ENCODE results near the gene HDAC11.
"Not testable (repeated sequence)": the region's sequence is repeated elsewhere in the genome, so short reads cannot be mapped to it uniquely, and the experiment has no call there.

Gene HDAC11

DNA sequence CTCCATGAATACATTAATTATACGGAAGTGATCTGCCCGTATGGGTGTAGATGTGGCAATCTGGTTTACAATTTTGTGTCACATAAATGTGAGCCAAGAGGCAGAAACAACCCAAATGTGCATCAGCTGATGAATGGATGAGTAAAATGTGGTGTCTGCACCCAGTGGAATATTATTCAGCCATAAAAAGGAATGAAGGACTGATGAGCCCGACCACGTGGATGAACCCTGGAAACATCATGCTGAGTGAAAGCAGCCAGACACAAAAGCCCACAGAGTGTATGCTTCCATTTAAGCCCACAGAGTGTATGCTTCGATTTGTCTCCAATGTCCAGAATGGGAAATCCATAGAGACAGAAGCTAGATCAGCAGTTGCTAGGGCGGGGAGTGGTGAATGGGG, 41.2 kb downstream of the HDAC11 start:
- Histone ChIP-seq H3K9me3 (ENCODE audit: low read depth, low read length) (no peaks in the 10 kb centered on the region), H3K9ac (ENCODE audit: insufficient read length) (no peak overlapping the region), H3K36me3 (ENCODE audit: insufficient read depth, low read length) (no peaks in the 10 kb centered on the region), H3K27ac (no peak overlapping the region), H3K4me3 (no peak overlapping the region)
- DNase-seq (ENCODE audit: low read depth, low spot score): no peak
- no peak for TF ChIP-seq EZH2 (IDR thresholded peaks at IDR 0.05)
- no peak for TF ChIP-seq POLR2AphosphoS5 (IDR thresholded peaks at IDR 0.05; ENCODE audit: borderline replicate concordance, low read depth, low read length)
- no peak for TF ChIP-seq FOXP2 (optimal IDR thresholded peaks at IDR 0.05; ENCODE audit: control extremely low read depth, extremely low read length, insufficient read depth)

DNA sequence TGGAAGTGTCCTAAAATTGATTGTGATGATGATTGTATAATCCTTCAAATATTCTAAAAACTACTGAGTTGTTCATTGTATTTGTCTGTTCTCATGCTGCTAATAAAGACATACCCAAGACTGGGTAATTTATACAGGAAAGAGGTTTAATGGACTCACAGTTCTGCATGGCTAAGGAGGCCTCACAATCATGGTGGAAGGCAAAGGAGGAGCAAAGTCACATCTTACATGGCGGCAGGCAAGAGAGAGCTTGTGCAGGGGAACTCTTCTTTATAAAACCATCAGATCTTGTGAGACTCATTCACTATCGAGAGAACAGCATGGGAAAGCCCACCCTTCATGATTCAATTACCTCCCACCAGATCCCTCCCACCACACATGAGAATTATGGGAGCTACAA, 41.6 kb downstream of the HDAC11 start:
- not testable (repeated sequence) for H3K9me3 ChIP-seq (ENCODE audit: low read depth, low read length); H3K4me3 ChIP-seq; H3K27ac ChIP-seq; DNase-seq (ENCODE audit: low read depth, low spot score); H3K36me3 ChIP-seq (ENCODE audit: insufficient read depth, low read length); H3K9ac ChIP-seq (ENCODE audit: insufficient read length)

DNA sequence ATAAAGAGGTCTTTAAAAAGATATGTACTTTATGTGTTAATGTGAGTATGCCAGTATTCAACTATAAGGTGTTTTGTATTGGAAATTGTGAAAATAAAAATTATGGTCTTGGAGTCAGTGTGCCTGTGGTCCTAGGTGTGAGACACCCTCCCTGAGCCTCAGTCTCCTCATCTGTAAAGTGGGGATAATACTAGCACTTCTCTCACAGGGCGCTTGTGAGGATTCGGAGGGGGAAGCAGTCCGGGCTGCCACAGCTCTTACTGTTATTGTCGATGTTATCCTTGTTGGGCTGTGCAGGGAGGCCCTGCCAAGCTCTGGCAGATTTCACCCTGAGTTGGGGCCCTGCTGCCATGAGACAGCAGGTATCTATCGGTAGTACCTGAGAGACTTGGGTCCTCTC, 42.1 kb downstream of the HDAC11 start:
- DNase-seq (ENCODE audit: low read depth, low spot score): no peak
- TF ChIP-seq EZH2 (IDR thresholded peaks at IDR 0.05) (no peak), FOXP2 (optimal IDR thresholded peaks at IDR 0.05; ENCODE audit: control extremely low read depth, extremely low read length, insufficient read depth) (no peak), POLR2AphosphoS5 (IDR thresholded peaks at IDR 0.05; ENCODE audit: borderline replicate concordance, low read depth, low read length) (no peak)
- Histone ChIP-seq H3K36me3 (ENCODE audit: insufficient read depth, low read length) (no peaks in the 10 kb centered on the region), H3K27ac (no peak overlapping the region), H3K4me3 (no peak overlapping the region), H3K9ac (ENCODE audit: insufficient read length) (no peak overlapping the region), H3K9me3 (ENCODE audit: low read depth, low read length) (no peaks in the 10 kb centered on the region)

DNA sequence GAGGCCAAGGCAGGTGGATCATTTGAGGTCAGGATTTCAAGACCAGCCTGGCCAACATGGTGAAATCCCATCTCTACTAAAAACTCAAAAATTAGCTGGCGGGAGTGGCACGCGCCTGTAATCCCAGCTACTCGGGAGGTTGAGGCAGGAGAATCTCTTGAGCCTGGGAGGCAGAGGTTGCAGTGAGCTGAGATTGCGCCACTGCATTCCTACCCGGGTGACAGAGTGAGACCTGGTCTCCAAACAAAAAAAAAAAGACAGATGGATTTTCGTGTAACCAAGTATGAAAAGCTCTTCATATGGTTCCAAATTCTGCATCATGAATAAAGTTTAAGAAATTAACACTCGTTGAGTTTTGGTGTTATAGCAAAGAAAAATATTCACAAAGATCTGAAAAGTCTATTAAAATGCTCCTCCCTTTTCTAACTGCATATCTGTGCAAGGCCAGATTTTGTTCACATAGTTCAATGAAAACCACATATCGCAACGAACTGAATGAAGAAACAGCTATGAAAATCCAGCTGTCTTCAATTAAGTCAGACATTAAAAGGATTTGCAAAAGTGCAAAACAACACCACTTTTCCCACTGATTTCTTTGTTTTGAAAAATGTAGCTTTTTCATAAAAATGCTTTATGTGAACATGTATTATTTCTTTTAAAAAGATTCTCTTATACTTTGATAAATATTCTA, 45.0 kb downstream of the HDAC11 start:
- TF ChIP-seq EZH2 (IDR thresholded peaks at IDR 0.05) (no peak), POLR2AphosphoS5 (IDR thresholded peaks at IDR 0.05; ENCODE audit: borderline replicate concordance, low read depth, low read length) (no peak), FOXP2 (optimal IDR thresholded peaks at IDR 0.05; ENCODE audit: control extremely low read depth, extremely low read length, insufficient read depth) (no peak)
- H3K4me3 ChIP-seq: no peak overlapping the region
- DNase-seq (ENCODE audit: low read depth, low spot score): no peak
- H3K27ac ChIP-seq: no peak overlapping the region
- no peaks in the 10 kb centered on the region for H3K9me3 ChIP-seq (ENCODE audit: low read depth, low read length)
- no peaks in the 10 kb centered on the region for H3K36me3 ChIP-seq (ENCODE audit: insufficient read depth, low read length)
- H3K9ac ChIP-seq (ENCODE audit: insufficient read length): no peak overlapping the region

DNA sequence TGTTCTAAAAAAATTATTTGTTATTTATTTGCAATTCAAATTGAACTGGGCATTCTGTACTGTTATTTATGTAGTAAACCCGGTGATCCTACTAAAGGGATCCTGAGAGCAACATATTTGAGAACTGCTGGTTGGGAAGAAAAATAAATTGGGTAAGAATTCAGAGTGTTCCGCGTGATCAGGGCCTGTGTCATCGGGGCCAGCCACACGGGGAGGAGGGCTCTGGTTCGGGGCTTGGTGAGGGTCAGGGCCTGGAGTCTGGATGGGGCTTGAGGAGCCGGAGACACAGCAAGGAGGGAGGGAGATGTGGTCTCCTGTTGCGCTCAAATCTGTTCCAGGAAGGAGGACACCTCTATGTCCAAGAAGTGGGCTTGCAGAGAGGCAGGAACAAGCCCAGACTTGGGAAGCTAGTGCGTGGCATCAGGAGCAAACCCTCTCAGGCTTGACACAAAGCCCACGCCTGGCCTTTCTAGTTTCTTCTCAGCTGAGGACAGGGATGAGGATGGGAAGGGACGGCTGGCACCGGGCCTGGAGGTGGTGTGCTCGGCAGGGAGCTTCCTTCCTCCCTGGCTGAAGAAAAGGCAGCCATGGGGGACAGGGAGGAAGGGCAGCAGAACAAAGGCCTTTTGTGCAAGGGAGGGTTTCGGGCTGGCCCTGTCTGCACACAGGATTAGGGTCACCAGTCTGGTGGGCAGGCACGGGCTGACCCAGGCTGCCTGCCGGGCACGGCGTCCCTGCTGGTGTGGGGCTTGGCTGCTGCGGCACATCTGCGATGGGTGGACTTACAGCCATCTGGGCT, 45.9 kb downstream of the HDAC11 start:
- TF ChIP-seq EZH2 (IDR thresholded peaks at IDR 0.05): no peak
- TF ChIP-seq FOXP2 (optimal IDR thresholded peaks at IDR 0.05; ENCODE audit: control extremely low read depth, extremely low read length, insufficient read depth): no peak
- TF ChIP-seq POLR2AphosphoS5 (IDR thresholded peaks at IDR 0.05; ENCODE audit: borderline replicate concordance, low read depth, low read length): no peak
- Histone ChIP-seq H3K36me3 (ENCODE audit: insufficient read depth, low read length) (no peaks in the 10 kb centered on the region), H3K9ac (ENCODE audit: insufficient read length) (no peak overlapping the region), H3K27ac (no peak overlapping the region), H3K9me3 (ENCODE audit: low read depth, low read length) (no peaks in the 10 kb centered on the region), H3K4me3 (no peak overlapping the region)
- no peak for DNase-seq (ENCODE audit: low read depth, low spot score)

DNA sequence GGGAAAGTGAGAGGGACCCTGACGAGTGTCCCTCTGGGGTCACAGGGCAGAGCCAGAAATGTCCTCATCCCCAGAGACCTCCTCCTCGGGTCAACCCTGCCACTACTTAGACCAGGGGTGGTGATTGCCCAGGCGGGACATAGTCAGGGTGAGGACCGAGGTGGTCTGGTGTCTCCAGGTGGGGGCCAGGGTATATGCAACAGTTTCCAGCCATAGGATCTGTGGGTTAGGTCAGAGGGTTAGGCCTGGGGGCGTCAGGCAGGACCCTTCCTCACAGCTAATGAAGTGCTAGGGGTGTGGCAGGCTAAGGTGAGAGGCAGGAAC, 46.5 kb downstream of the HDAC11 start:
- DNase-seq (ENCODE audit: low read depth, low spot score): no peak
- no peak overlapping the region for H3K27ac ChIP-seq
- no peaks in the 10 kb centered on the region for H3K36me3 ChIP-seq (ENCODE audit: insufficient read depth, low read length)
- TF ChIP-seq EZH2 (IDR thresholded peaks at IDR 0.05): no peak
- TF ChIP-seq FOXP2 (optimal IDR thresholded peaks at IDR 0.05; ENCODE audit: control extremely low read depth, extremely low read length, insufficient read depth): no peak
- no peak for TF ChIP-seq POLR2AphosphoS5 (IDR thresholded peaks at IDR 0.05; ENCODE audit: borderline replicate concordance, low read depth, low read length)
- no peak overlapping the region for H3K4me3 ChIP-seq
- H3K9me3 ChIP-seq (ENCODE audit: low read depth, low read length): no peaks in the 10 kb centered on the region
- H3K9ac ChIP-seq (ENCODE audit: insufficient read length): no peak overlapping the region

DNA sequence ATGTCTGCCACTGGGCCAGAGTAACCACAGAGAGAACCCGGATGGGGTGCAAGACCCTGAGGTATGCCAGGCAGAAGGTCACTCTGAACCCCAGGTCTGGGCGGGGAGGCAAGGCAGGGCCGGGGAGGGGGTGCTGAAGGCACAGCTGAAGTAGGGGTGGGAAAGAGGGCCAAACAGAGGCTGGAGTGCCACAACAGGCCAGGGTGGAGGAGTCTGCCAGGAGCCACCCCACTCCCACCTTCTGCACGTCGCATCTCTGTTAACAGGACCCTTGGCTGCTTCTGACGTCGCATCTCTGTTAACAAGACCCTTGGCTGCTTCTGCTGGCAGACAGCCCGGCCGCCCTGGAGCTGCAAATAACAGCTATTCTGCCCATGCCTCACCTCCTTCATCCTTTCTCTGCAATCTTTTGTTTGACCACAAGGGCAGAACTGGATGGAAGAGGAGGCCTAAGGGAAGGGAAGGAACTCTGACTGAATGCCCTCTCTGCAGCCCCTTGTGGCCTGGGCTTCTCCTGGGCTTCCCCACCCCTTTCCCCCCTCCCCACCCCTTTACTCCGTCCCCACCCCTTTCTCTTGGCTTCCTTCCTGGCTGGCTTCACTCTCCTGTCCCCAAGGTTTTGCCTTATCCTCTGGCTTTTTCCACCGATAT, 48.2 kb downstream of the HDAC11 start:
- Histone ChIP-seq H3K27ac (no peak overlapping the region), H3K9ac (ENCODE audit: insufficient read length) (no peak overlapping the region), H3K4me3 (no peak overlapping the region), H3K36me3 (ENCODE audit: insufficient read depth, low read length) (no peaks in the 10 kb centered on the region), H3K9me3 (ENCODE audit: low read depth, low read length) (no peaks in the 10 kb centered on the region)
- TF ChIP-seq EZH2 (IDR thresholded peaks at IDR 0.05) (no peak), POLR2AphosphoS5 (IDR thresholded peaks at IDR 0.05; ENCODE audit: borderline replicate concordance, low read depth, low read length) (no peak), FOXP2 (optimal IDR thresholded peaks at IDR 0.05; ENCODE audit: control extremely low read depth, extremely low read length, insufficient read depth) (no peak)
- no peak for DNase-seq (ENCODE audit: low read depth, low spot score)

DNA sequence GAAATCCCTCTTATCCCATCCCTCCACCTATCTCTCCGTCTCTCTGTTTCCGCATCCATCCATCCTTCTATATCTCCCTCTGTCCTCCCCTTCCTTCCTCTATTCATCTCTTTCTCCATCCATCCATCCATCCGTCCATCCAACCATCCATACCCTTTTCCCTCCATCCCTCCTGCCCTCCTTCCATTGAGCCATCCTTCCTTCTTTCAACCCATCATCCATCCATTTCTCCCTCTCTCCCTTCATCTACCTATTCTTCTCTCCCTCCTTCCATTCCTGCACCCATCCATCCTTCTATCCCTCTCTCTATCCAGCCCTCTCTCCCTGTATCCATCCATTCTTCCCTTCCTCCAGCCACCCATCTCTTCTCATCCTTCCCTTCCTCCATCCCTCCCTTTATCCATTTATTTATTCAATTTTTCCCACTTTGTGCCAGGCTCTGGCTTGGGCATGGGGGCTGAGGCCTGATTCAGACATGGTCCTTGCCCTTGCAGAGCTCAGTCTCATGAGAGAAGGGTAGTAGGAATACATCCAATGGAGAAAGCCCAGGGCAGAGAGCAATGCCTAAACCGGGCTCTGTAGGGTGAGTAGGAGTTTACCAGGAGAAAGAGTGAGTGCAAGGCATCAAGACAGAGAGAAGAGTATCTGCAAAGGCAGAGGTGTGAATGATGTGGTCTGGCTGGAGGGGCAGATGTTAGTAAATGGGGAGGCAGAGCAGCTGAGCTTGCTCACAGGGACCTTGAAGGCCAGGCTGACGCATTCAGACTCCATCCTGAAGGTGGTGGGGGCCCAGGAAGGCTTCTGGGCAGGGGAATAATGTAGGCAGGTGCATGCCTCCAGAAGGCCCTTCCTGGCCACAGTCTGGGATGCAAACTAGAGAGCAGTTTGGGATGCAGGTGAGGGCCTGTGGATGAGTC, 49.3 kb downstream of the HDAC11 start:
- Histone ChIP-seq H3K27ac (no peak overlapping the region), H3K9ac (ENCODE audit: insufficient read length) (no peak overlapping the region), H3K36me3 (ENCODE audit: insufficient read depth, low read length) (no peaks in the 10 kb centered on the region), H3K4me3 (no peak overlapping the region), H3K9me3 (ENCODE audit: low read depth, low read length) (no peaks in the 10 kb centered on the region)
- TF ChIP-seq EZH2 (IDR thresholded peaks at IDR 0.05): no peak
- TF ChIP-seq POLR2AphosphoS5 (IDR thresholded peaks at IDR 0.05; ENCODE audit: borderline replicate concordance, low read depth, low read length): no peak
- no peak for TF ChIP-seq FOXP2 (optimal IDR thresholded peaks at IDR 0.05; ENCODE audit: control extremely low read depth, extremely low read length, insufficient read depth)
- DNase-seq (ENCODE audit: low read depth, low spot score): no peak
